ENCODE measurements around the gene AUTS2. TPM values are rescaled to one million over a fixed set of nuclear protein-coding genes. Genes with fewer than 3 reads are reported as not detected.

Gene AUTS2
- total and polyA plus RNA-seq, 9 of the 15 experiments (the other 6 are each of a cell fraction or from before 2014, with no cell fraction given), result 0.58 TPM; not detected in 8

DNA sequence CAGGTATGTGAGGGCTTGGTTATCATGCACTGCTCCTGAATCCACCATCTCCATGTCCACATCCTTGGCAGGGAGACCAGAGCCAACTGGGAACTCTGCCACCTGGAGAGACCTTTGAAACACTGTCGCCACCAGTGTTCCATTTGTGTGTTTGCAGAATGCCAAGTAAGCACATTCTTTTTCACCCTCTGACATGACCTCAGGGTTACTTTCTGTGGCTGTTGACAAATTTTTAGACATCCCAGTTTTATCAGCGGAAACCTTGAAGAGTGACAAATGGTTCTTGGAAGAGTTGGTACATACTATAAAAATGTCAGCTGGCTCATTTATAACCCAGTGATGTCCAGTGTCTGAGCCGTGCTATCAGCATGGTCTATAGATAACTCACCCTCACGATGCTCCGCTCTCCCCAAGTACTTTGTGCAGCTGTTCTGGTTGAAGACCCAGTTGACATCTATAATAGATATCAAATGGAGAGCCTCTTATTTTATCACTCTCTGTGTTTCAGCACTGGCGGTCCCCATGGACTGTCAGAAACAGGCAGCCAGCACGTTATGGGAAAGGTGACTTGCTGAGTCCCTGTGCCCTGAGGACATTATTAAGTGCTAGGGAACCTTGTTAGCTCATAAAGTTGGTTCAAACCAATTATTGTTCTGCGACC, 970.5 kb downstream of the AUTS2 start:
- Histone ChIP-seq H3K27ac (ENCODE audit: extremely low read depth, low read depth, low read length) (peak overlapping the region; percentile 48), H3K9me1 (ENCODE audit: control insufficient read depth, insufficient read depth, low read length) (no peaks in the 10 kb centered on the region), H3K4me3 (no peak overlapping the region), H3K79me2 (ENCODE audit: control insufficient read depth, insufficient read depth, low read length) (no peaks in the 10 kb centered on the region), H3K4me2 (ENCODE audit: insufficient read depth, low read length) (peak overlapping the region; percentile 38; the same call in 1 of the 2 replicates), H3K36me3 (ENCODE audit: control insufficient read depth, insufficient read depth, low read length) (no peaks in the 10 kb centered on the region), H3K27me3 (ENCODE audit: control insufficient read depth in 2 of 2, insufficient read depth in 2 of 2, low read length in 2 of 2) (no peaks in the 10 kb centered on the region; a peak in 1 of 5 replicates), H3K4me1 (replicated peaks in 1 of 2; ENCODE audit: control insufficient read depth in 2 of 2, insufficient read depth in 2 of 2, low read length in 2 of 2) (peaks cover 3 to 26% of the 10 kb centered on the region in 2 experiments; a peak in 3 of 5 replicates), H3K9ac (ENCODE audit: insufficient read depth in 1 of 2, low read depth in 2 of 2, low read length in 2 of 2) (no peak overlapping the region), H3K9me3 (replicated peaks; ENCODE audit: control insufficient read depth, insufficient read depth, low read depth, low read length) (no peaks in the 10 kb centered on the region), H2AFZ (ENCODE audit: low read depth, low read length) (no peak overlapping the region), H4K20me1 (replicated peaks; ENCODE audit: control insufficient read depth, insufficient read depth, low read length) (peaks cover 5% of the 10 kb centered on the region; the same call in 1 of the 2 replicates)
- in situ Hi-C loops (cut with MboI) (no loop called here), intact Hi-C loops (cut with micrococcal nuclease) (no loop called here)
- ChIA-PET CTCF (ENCODE audit: low intra/inter-chr PET ratio) (no interaction called here), POLR2A (interaction anchor here (0.5 to 1.7 kb wide), 2 partner anchors 12 to 19 kb away, joined by 3 to 4 read pairs; no protein-coding TSS in a partner anchor)
- DNase-seq (ENCODE audit: extremely low read depth in 1 of 4, low spot score in 3 of 4) (peak in 2 of 4 experiments; percentile 51 to 71), FAIRE-seq (peak; percentile 74), ATAC-seq (peak; percentile 81)
- BruUV-seq (replicated peaks), result no TSS peak
- under 1% methylated on average over 8 of the region's 8 CpGs for WGBS (ENCODE audit: insufficient coverage, low coverage, missing lambda C conversion rate)
- TF ChIP-seq, protein P1, sequence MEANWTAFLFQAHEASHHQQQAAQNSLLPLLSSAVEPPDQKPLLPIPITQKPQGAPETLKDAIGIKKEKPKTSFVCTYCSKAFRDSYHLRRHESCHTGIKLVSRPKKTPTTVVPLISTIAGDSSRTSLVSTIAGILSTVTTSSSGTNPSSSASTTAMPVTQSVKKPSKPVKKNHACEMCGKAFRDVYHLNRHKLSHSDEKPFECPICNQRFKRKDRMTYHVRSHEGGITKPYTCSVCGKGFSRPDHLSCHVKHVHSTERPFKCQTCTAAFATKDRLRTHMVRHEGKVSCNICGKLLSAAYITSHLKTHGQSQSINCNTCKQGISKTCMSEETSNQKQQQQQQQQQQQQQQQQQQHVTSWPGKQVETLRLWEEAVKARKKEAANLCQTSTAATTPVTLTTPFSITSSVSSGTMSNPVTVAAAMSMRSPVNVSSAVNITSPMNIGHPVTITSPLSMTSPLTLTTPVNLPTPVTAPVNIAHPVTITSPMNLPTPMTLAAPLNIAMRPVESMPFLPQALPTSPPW (CRISPR knock-in tag; IDR thresholded peaks at IDR 0.05), result peak; percentile 50; the same call in 1 of the 2 replicates
- TF ChIP-seq STAT5A (IDR thresholded peaks at IDR 0.05; ENCODE audit: borderline replicate concordance, low read length), result peak; percentile 98
- peak; percentile 78 for TF ChIP-seq DPF2 (IDR thresholded peaks at IDR 0.05)
- TF ChIP-seq, protein P2, sequence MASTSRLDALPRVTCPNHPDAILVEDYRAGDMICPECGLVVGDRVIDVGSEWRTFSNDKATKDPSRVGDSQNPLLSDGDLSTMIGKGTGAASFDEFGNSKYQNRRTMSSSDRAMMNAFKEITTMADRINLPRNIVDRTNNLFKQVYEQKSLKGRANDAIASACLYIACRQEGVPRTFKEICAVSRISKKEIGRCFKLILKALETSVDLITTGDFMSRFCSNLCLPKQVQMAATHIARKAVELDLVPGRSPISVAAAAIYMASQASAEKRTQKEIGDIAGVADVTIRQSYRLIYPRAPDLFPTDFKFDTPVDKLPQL (IDR thresholded peaks at IDR 0.05; ENCODE audit: extremely low read depth, insufficient read length), result no peak
- 0 out of 2 replicates have a peak, but pooled peaks have one; percentile 59 for TF ChIP-seq SMAD3 (CRISPR knock-in tag; conservative IDR thresholded peaks at IDR 0.05)
- TF ChIP-seq NFE2 (IDR thresholded peaks at IDR 0.05; ENCODE audit: low read depth), result 0 out of 2 replicates have a peak, but pooled peaks have one; percentile 13
- TF ChIP-seq DMBX1 (CRISPR knock-in tag; IDR thresholded peaks at IDR 0.05; ENCODE audit: borderline replicate concordance), result peak; percentile 72; the same call in 1 of the 2 replicates
- TF ChIP-seq KAT8 (IDR thresholded peaks at IDR 0.05; ENCODE audit: low read depth), result no peak
- TF ChIP-seq, protein P3, sequence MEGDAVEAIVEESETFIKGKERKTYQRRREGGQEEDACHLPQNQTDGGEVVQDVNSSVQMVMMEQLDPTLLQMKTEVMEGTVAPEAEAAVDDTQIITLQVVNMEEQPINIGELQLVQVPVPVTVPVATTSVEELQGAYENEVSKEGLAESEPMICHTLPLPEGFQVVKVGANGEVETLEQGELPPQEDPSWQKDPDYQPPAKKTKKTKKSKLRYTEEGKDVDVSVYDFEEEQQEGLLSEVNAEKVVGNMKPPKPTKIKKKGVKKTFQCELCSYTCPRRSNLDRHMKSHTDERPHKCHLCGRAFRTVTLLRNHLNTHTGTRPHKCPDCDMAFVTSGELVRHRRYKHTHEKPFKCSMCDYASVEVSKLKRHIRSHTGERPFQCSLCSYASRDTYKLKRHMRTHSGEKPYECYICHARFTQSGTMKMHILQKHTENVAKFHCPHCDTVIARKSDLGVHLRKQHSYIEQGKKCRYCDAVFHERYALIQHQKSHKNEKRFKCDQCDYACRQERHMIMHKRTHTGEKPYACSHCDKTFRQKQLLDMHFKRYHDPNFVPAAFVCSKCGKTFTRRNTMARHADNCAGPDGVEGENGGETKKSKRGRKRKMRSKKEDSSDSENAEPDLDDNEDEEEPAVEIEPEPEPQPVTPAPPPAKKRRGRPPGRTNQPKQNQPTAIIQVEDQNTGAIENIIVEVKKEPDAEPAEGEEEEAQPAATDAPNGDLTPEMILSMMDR (IDR thresholded peaks at IDR 0.05 in 2 of 3, conservative IDR thresholded peaks at IDR 0.05 in 1 of 3; ENCODE audit: insufficient read depth in 2 of 3, low read depth in 1 of 3, low read length in 3 of 3), result 0 out of 6 replicates have a peak, but pooled peaks of 1 of the 3 experiments have one; percentile 4
- peak in 1 of 3 experiments; percentile 12; a peak in 1 of 6 replicates for TF ChIP-seq ZBTB11 (CRISPR knock-in tag; IDR thresholded peaks at IDR 0.05)
